ENCODE data around the gene GPR55.

Gene GPR55

GRCh38 chr2:230922951-230923717 lies 1.9 kb downstream of the GPR55 start:
- DNase-seq (ENCODE audit: extremely low read depth, low read depth), result no peak
- H3K4me3 ChIP-seq (replicated peaks; ENCODE audit: low read depth, low read length), result no peak overlapping the region
- no peak for TF ChIP-seq CTCF (IDR thresholded peaks at IDR 0.05; ENCODE audit: low read depth, low read length, missing control alignments)

- no peak for TF ChIP-seq CTCF (IDR thresholded peaks at IDR 0.05; ENCODE audit: low read depth, low read length, missing control alignments)
- DNase-seq (ENCODE audit: extremely low read depth, low read depth), result no peak
- H3K4me3 ChIP-seq (replicated peaks; ENCODE audit: low read depth, low read length), result no peak overlapping the region
These were observed 3.0 kb downstream of the GPR55 start for GRCh38 chr2:230921806-230922595.

GRCh38 chr2:230920167-230920566 lies 4.9 kb downstream of the GPR55 start:
- DNase-seq (ENCODE audit: extremely low read depth, low read depth), result no peak
- no peak overlapping the region for H3K4me3 ChIP-seq (replicated peaks; ENCODE audit: low read depth, low read length)
- no peak for TF ChIP-seq CTCF (IDR thresholded peaks at IDR 0.05; ENCODE audit: low read depth, low read length, missing control alignments)

GRCh38 chr2:230919681-230920080 lies 5.4 kb downstream of the GPR55 start:
- no peak for TF ChIP-seq CTCF (IDR thresholded peaks at IDR 0.05; ENCODE audit: low read depth, low read length, missing control alignments)
- DNase-seq (ENCODE audit: extremely low read depth, low read depth), result no peak
- no peak overlapping the region for H3K4me3 ChIP-seq (replicated peaks; ENCODE audit: low read depth, low read length)

GRCh38 chr2:230919240-230919639 lies 5.8 kb downstream of the GPR55 start:
- H3K4me3 ChIP-seq (replicated peaks; ENCODE audit: low read depth, low read length), result no peak overlapping the region
- DNase-seq (ENCODE audit: extremely low read depth, low read depth), result no peak
- TF ChIP-seq CTCF (IDR thresholded peaks at IDR 0.05; ENCODE audit: low read depth, low read length, missing control alignments), result no peak

GRCh38 chr2:230916218-230916617 lies 8.8 kb downstream of the GPR55 start:
- H3K4me3 ChIP-seq (replicated peaks; ENCODE audit: low read depth, low read length), result no peak overlapping the region
- TF ChIP-seq CTCF (IDR thresholded peaks at IDR 0.05; ENCODE audit: low read depth, low read length, missing control alignments), result no peak
- no peak for DNase-seq (ENCODE audit: extremely low read depth, low read depth)

All from HFF-Myc (cell line).